ENCODE measurements around the gene CSNK2A2. TPM values are rescaled to one million over a fixed set of nuclear protein-coding genes. Genes with fewer than 3 reads are reported as not detected.

The CSNK2A2 gene
- total and polyA plus RNA-seq, 2 of the 8 experiments (the other 6 are each of a cell fraction or from before 2014, with no cell fraction given) = 37.9 to 128 TPM

GRCh38 chr16:58195344-58195743 lies 2.6 kb downstream of the CSNK2A2 start (continued):
- TF ChIP-seq CTCF (IDR thresholded peaks at IDR 0.05; ENCODE audit: control extremely low read depth in 1 of 3, insufficient read depth in 1 of 3, low read depth in 1 of 3, low read length in 3 of 3) (no peak), RFX5 (IDR thresholded peaks at IDR 0.05; ENCODE audit: borderline replicate concordance, low read depth, low read length) (no peak), GTF2F1 (IDR thresholded peaks at IDR 0.05; ENCODE audit: borderline replicate concordance, low read depth, low read length) (no peak), SP1 (IDR thresholded peaks at IDR 0.05; ENCODE audit: low read depth, low read length) (no peak), CHD2 (IDR thresholded peaks at IDR 0.05; ENCODE audit: low read length) (no peak), TEAD4 (IDR thresholded peaks at IDR 0.05; ENCODE audit: low read depth, low read length) (no peak), KDM1A (IDR thresholded peaks at IDR 0.05; ENCODE audit: borderline replicate concordance, low read length) (no peak), CBX8 (IDR thresholded peaks at IDR 0.05; ENCODE audit: borderline replicate concordance, low read depth, low read length) (no peak), ASH2L (IDR thresholded peaks at IDR 0.05; ENCODE audit: low read length) (no peak)

Measured in H1 (cell line).